Hepatic stellate cell (primary cell): ENCODE data around the gene SNX30.
A peak's percentile ranks its signal among the peaks of the same experiment; 100 is the strongest.
"Not testable (repeated sequence)": the region's sequence is repeated elsewhere in the genome, so short reads cannot be mapped to it uniquely, and the experiment has no call there.

Experiments used
- DNase-seq: peaks from one replicate; pipeline ENCODE4 v3.0.0; 2011; ENCODE audit warnings: low spot score

Gene SNX30

GRCh38 chr9:112750016-112750763 is at the start of gene SNX30:
TSS of gene SNX30 (plus strand) at chr9:112750760. CDS start at chr9:112751002, 242 bp downstream.
- DNase-seq, result peak; percentile 90

- DNase-seq, result no peak
Observed at GRCh38 chr9:112703304-112703703, 47.3 kb upstream of the SNX30 start.

- DNase-seq, result no peak
Observed at GRCh38 chr9:112705768-112706427, 44.7 kb upstream of the SNX30 start.

GRCh38 chr9:112711050-112711689 is 39.4 kb upstream of the SNX30 start:
- DNase-seq, result peak; percentile 30

- DNase-seq, result no peak
Observed at GRCh38 chr9:112712678-112713077, 37.9 kb upstream of the SNX30 start.

- DNase-seq, result peak; percentile 95
Observed at GRCh38 chr9:112717661-112718331, 32.8 kb upstream of the SNX30 start, which contains the start of gene INIP. TSS of gene INIP (minus strand) at chr9:112718117. CDS start at chr9:112716485, 1,632 bp downstream.

- no peak for DNase-seq
Observed at GRCh38 chr9:112719241-112719691, 31.3 kb upstream of the SNX30 start.

GRCh38 chr9:112719696-112720095 is 30.9 kb upstream of the SNX30 start:
- no peak for DNase-seq

- DNase-seq, result no peak
Observed at GRCh38 chr9:112720113-112720780, 30.3 kb upstream of the SNX30 start.

- not testable (repeated sequence) for DNase-seq
Observed at GRCh38 chr9:112722749-112723148, 27.8 kb upstream of the SNX30 start.

GRCh38 chr9:112725961-112726360 is 24.6 kb upstream of the SNX30 start:
- DNase-seq, result no peak

- no peak for DNase-seq
Observed at GRCh38 chr9:112726428-112726827, 24.1 kb upstream of the SNX30 start.

GRCh38 chr9:112728401-112728800 is 22.2 kb upstream of the SNX30 start:
- no peak for DNase-seq

GRCh38 chr9:112731971-112732370 is 18.6 kb upstream of the SNX30 start:
- no peak for DNase-seq

GRCh38 chr9:112734892-112735291 is 15.7 kb upstream of the SNX30 start:
- no peak for DNase-seq

- no peak for DNase-seq
Observed at GRCh38 chr9:112743216-112743836, 7.2 kb upstream of the SNX30 start.

- no peak for DNase-seq
Observed at GRCh38 chr9:112744177-112744576, 6.4 kb upstream of the SNX30 start.

- no peak for DNase-seq
Observed at GRCh38 chr9:112747094-112747493, 3.5 kb upstream of the SNX30 start.

- DNase-seq, result no peak
Observed at GRCh38 chr9:112750764-112751055, 150 bp downstream of the SNX30 start.

- peak; percentile 78 for DNase-seq
Observed at GRCh38 chr9:112751056-112751795, 666 bp downstream of the SNX30 start.
